Dendritic cell treated with granulocyte-macrophage colony-stimulating factor and Interleukin-4, amounts not matched to agents 40 ng/mL and 50 ng/mL, for 4 days (primary cell): ENCODE measurements around the gene RBFOX2.
"Not testable (repeated sequence)": the region's sequence is repeated elsewhere in the genome, so short reads cannot be mapped to it uniquely, and the experiment has no call there.

Experiments
- H3K27ac Mint-ChIP-seq: one replicate; pipeline ENCODE4 v1.8.0; 2022; ENCODE audit warnings: mild to moderate bottlenecking, mixed read lengths
- H3K27me3 Mint-ChIP-seq: one replicate; pipeline ENCODE4 v1.8.0; 2022; ENCODE audit warnings: mild to moderate bottlenecking, mixed read lengths
- H3K36me3 Mint-ChIP-seq: one replicate; pipeline ENCODE4 v1.8.0; 2022; ENCODE audit warnings: low read depth, mixed read lengths
- H3K4me1 Mint-ChIP-seq: one replicate; pipeline ENCODE4 v1.8.0; 2022; ENCODE audit warnings: low read depth, mixed read lengths
- H3K4me3 Mint-ChIP-seq: one replicate; pipeline ENCODE4 v1.8.0; 2022; ENCODE audit warnings: mild to moderate bottlenecking, moderate library complexity, mixed read lengths
- H3K9me3 Mint-ChIP-seq: one replicate; pipeline ENCODE4 v1.8.0; 2022; ENCODE audit warnings: mixed read lengths
- intact Hi-C: fragments of 100-400 bp; cut with micrococcal nuclease; formaldehyde crosslinking; loops from one replicate; pipeline ENCODE4 v1.15.0; 2022

The RBFOX2 gene

DNA sequence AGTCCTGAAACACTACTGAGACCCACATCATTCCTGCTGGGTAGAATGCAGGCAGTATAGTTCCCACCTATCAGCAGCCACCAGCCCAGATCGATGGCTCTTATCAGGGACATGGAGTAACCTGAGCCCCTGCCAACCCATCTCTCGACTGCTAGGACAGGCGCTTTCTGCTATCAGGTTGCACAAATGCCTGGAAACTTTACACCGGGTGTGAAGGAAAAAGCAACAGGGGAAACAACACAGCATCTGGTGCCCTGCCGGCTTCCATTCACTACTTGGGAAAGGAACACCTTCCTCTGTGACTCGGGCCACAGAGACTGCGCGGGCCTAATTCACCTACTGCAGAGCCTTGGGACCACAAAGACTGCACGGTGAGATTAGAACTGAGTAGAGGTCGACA is 18.5 kb downstream of the RBFOX2 start:
- H3K4me1 Mint-ChIP-seq = no peaks in the 10 kb centered on the region
- intact Hi-C loops = no loop called here
- H3K27ac Mint-ChIP-seq = no peak overlapping the region
- no peaks in the 10 kb centered on the region for H3K36me3 Mint-ChIP-seq
- no peak overlapping the region for H3K4me3 Mint-ChIP-seq
- no peaks in the 10 kb centered on the region for H3K9me3 Mint-ChIP-seq
- H3K27me3 Mint-ChIP-seq = peaks cover 5% of the 10 kb centered on the region

DNA sequence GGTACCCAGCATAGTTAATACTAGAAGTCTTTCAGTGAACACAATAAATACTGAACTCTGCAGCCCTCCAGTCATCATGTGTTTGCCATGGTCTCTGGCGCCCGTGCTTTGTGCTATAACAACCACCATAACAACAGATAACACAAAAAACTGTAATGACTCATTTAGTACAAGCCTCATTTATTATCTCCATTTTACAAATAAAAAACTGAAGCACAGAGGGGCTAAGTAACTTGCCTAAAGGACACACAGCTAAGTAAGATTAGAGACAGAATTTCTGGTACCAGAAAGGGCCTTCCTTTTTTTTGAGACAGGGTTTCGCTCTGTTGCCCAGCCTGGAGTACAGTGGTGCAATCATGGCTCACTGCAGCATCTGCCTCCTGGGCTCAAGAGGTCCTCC is 19.5 kb downstream of the RBFOX2 start:
- intact Hi-C loops = no loop called here
- Mint-ChIP-seq H3K4me3 (no peak overlapping the region), H3K27ac (no peak overlapping the region), H3K4me1 (no peaks in the 10 kb centered on the region), H3K36me3 (no peaks in the 10 kb centered on the region), H3K27me3 (peaks cover 3% of the 10 kb centered on the region), H3K9me3 (no peaks in the 10 kb centered on the region)

GRCh38 chr22:36008565-36008964 is 20.1 kb downstream of the RBFOX2 start:
- intact Hi-C loops = no loop called here
- peaks cover 2% of the 10 kb centered on the region for H3K27me3 Mint-ChIP-seq
- no peak overlapping the region for H3K27ac Mint-ChIP-seq

DNA sequence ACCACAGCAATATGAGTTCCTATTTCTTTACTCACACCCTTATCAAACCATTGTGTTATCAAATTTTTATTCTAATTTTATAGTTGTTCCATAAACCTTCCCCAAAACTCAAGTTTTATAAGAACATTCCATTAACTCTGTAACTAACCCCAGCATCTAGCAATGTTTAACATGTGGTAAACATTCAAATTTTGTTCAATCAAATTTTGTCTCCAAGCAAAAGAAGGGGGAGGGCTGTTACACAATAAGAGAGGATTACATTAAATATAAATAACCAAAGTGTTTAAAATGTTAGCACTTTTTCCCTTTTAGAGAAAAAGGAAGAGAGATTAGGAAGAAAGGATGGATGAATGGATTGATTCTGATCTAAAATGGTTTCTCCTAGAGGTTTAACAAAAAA is 20.5 kb downstream of the RBFOX2 start:
- H3K27ac Mint-ChIP-seq = no peak overlapping the region

More at GRCh38 chr22:36008565-36008964, 20.1 kb downstream of the RBFOX2 start:
- Mint-ChIP-seq H3K4me3 (no peak overlapping the region), H3K36me3 (no peaks in the 10 kb centered on the region), H3K9me3 (no peaks in the 10 kb centered on the region), H3K4me1 (no peaks in the 10 kb centered on the region)

GRCh38 chr22:36003972-36004674 is 24.5 kb downstream of the RBFOX2 start:
- Mint-ChIP-seq H3K27ac (no peak overlapping the region), H3K27me3 (peaks cover 2% of the 10 kb centered on the region)

More for the DNA sequence above, 20.5 kb downstream of the RBFOX2 start:
- Mint-ChIP-seq H3K36me3 (no peaks in the 10 kb centered on the region), H3K9me3 (no peaks in the 10 kb centered on the region), H3K4me3 (no peak overlapping the region), H3K27me3 (peaks cover 2% of the 10 kb centered on the region), H3K4me1 (no peaks in the 10 kb centered on the region)
- intact Hi-C loops = no loop called here

DNA sequence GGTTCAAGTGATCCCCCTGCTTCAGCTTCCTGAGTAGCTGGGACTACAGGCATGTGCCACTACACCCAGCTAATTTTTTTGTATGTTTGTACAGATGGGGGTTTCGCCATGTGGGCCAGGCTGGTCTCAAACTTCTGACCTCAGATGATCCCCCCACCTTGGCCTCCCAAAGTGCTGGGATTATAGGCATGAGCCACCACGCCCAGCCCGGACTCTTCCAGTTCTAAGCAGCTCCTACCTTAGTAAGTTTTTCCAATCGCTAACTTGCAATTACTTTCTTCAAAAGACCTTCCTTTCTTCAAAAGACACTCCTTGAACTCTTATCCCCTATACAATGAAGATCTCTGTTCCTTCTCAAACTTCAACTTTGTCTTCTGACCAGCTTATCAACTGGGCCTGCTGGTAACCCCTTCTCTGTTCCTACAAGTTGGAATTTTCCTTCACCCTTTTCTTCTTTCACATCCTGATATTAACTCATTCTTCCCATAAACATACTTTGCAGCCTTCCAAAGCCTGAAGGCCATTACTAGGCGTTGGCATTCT is 25.8 kb downstream of the RBFOX2 start:
- no peak overlapping the region for H3K27ac Mint-ChIP-seq
- no peaks in the 10 kb centered on the region for H3K4me1 Mint-ChIP-seq
- intact Hi-C loops = no loop called here
- H3K36me3 Mint-ChIP-seq = no peaks in the 10 kb centered on the region
- no peaks in the 10 kb centered on the region for H3K9me3 Mint-ChIP-seq
- no peak overlapping the region for H3K4me3 Mint-ChIP-seq
- H3K27me3 Mint-ChIP-seq = peaks cover 2% of the 10 kb centered on the region

More at GRCh38 chr22:36003972-36004674, 24.5 kb downstream of the RBFOX2 start:
- Mint-ChIP-seq H3K9me3 (no peaks in the 10 kb centered on the region), H3K4me1 (no peaks in the 10 kb centered on the region), H3K4me3 (no peak overlapping the region), H3K36me3 (no peaks in the 10 kb centered on the region)
- intact Hi-C loops = no loop called here

DNA sequence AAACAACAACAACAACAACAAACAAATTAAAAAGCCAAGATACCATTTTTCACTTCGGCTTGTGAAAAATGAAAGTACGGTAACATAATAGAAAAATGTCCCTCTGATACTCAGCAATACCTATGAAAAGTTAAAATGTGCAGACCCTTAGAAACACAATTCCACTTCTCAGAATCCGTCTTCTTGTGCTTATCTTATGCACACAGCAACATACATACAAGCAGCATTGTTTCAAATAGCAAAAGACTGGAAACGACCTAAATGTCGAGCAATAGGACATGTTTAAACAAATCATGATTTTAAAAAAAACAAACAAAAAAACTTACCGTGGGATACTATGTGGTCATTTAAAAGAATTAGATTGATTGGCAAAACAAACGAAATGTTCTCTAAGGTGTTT is 26.5 kb downstream of the RBFOX2 start:
- no peak overlapping the region for H3K4me3 Mint-ChIP-seq
- H3K27me3 Mint-ChIP-seq = peaks cover 2% of the 10 kb centered on the region
- intact Hi-C loops = no loop called here
- no peak overlapping the region for H3K27ac Mint-ChIP-seq
- no peaks in the 10 kb centered on the region for H3K4me1 Mint-ChIP-seq
- no peaks in the 10 kb centered on the region for H3K9me3 Mint-ChIP-seq
- no peaks in the 10 kb centered on the region for H3K36me3 Mint-ChIP-seq

- intact Hi-C loops = no loop called here
- no peaks in the 10 kb centered on the region for H3K27me3 Mint-ChIP-seq
- H3K9me3 Mint-ChIP-seq = no peaks in the 10 kb centered on the region
Observed at GRCh38 chr22:35998748-35999147, 29.9 kb downstream of the RBFOX2 start.

DNA sequence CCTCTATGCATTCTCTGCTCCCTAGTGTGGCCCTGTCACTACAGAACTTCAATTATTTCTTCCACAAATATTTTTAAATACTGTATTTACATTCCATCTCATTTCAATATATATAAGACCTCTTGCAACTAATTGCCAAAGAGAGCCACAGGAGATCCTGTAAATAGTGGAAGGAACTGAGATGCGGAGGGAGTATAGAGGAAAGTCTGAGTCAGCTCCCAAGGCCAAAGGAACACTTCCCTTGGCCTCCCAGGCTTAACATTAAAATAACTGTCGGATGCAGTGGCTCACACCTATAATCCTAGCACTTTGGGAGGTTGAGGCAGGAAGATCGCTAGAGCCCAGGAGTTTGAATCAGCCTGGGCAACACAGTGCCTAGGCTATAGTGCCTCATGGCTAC is 31.2 kb downstream of the RBFOX2 start:
- Mint-ChIP-seq H3K4me1 (peaks cover 11% of the 10 kb centered on the region), H3K27me3 (no peaks in the 10 kb centered on the region), H3K9me3 (no peaks in the 10 kb centered on the region), H3K36me3 (no peaks in the 10 kb centered on the region), H3K27ac (no peak overlapping the region), H3K4me3 (no peak overlapping the region)
- intact Hi-C loops = no loop called here

More at GRCh38 chr22:35998748-35999147, 29.9 kb downstream of the RBFOX2 start:
- no peak overlapping the region for H3K27ac Mint-ChIP-seq
- peaks cover 11% of the 10 kb centered on the region for H3K4me1 Mint-ChIP-seq
- no peaks in the 10 kb centered on the region for H3K36me3 Mint-ChIP-seq
- H3K4me3 Mint-ChIP-seq = no peak overlapping the region

- H3K27me3 Mint-ChIP-seq = no peaks in the 10 kb centered on the region
- no peaks in the 10 kb centered on the region for H3K9me3 Mint-ChIP-seq
- H3K36me3 Mint-ChIP-seq = no peaks in the 10 kb centered on the region
- peaks cover 11% of the 10 kb centered on the region for H3K4me1 Mint-ChIP-seq
- intact Hi-C loops = no loop called here
- no peak overlapping the region for H3K27ac Mint-ChIP-seq
- no peak overlapping the region for H3K4me3 Mint-ChIP-seq
Observed at GRCh38 chr22:35996596-35996995, 32.0 kb downstream of the RBFOX2 start.

GRCh38 chr22:35995772-35996171 is 32.9 kb downstream of the RBFOX2 start:
- no peaks in the 10 kb centered on the region for H3K27me3 Mint-ChIP-seq
- no peaks in the 10 kb centered on the region for H3K36me3 Mint-ChIP-seq
- intact Hi-C loops = no loop called here
- H3K4me3 Mint-ChIP-seq = no peak overlapping the region
- H3K27ac Mint-ChIP-seq = no peak overlapping the region
- no peaks in the 10 kb centered on the region for H3K9me3 Mint-ChIP-seq
- H3K4me1 Mint-ChIP-seq = peaks cover 11% of the 10 kb centered on the region

DNA sequence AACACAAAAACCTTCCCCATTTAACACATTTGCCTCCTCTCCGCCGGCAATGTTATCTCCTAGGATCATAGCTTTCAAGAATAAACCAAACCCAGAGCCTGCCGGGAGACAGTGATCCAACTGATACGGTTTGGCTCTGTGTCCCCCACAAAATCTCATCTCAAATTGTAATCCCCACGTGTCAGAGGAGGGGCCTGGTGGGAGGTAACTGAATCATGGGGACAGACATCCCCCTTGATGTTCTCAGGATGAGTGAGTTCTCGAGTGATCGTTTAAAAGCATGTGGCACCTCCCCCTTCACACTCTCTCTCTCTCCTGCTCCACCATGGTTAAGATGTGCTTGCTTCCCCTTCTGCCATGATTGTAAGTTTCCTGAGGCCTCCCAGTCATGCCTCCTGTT is 33.3 kb downstream of the RBFOX2 start:
- intact Hi-C loops = no loop called here
- Mint-ChIP-seq H3K36me3 (no peaks in the 10 kb centered on the region), H3K4me1 (peaks cover 11% of the 10 kb centered on the region)

DNA sequence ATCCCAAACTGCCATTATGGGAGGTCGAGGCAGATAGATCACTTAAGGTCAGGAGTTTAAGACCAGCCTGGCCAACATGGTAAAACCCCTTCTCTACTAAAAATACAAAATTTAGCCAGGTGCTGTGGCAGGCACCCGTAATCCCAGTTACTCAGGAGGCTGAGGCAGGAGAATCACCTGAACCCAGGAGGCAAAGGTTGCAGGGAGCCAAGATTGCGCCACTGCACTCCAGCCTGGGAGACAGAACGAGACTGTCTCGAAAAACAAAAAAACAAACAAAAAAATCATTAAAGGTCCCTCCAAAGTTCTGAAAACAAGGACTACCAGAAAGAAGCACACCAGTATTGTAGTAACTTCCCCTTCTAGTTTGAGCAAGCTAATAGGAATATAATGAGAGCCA is 34.9 kb downstream of the RBFOX2 start:
- H3K36me3 Mint-ChIP-seq, H3K27me3 Mint-ChIP-seq, H3K9me3 Mint-ChIP-seq, H3K4me3 Mint-ChIP-seq, intact Hi-C loops, H3K27ac Mint-ChIP-seq: not testable (repeated sequence)
- H3K4me1 Mint-ChIP-seq = peaks cover 11% of the 10 kb centered on the region

More for the DNA sequence above, 33.3 kb downstream of the RBFOX2 start:
- no peak overlapping the region for H3K4me3 Mint-ChIP-seq
- no peak overlapping the region for H3K27ac Mint-ChIP-seq
- no peaks in the 10 kb centered on the region for H3K27me3 Mint-ChIP-seq
- no peaks in the 10 kb centered on the region for H3K9me3 Mint-ChIP-seq

- peaks cover 11% of the 10 kb centered on the region for H3K4me1 Mint-ChIP-seq
- H3K9me3 Mint-ChIP-seq = no peaks in the 10 kb centered on the region
- no peak overlapping the region for H3K27ac Mint-ChIP-seq
- no peaks in the 10 kb centered on the region for H3K36me3 Mint-ChIP-seq
- no peak overlapping the region for H3K4me3 Mint-ChIP-seq
- H3K27me3 Mint-ChIP-seq = no peaks in the 10 kb centered on the region
- intact Hi-C loops = no loop called here
Observed at GRCh38 chr22:35993048-35993714, 35.4 kb downstream of the RBFOX2 start.
